Measurements from ENCODE around the gene GSTO1.
A peak's percentile ranks its signal among the peaks of the same experiment; 100 is the strongest.

Gene GSTO1

DNA sequence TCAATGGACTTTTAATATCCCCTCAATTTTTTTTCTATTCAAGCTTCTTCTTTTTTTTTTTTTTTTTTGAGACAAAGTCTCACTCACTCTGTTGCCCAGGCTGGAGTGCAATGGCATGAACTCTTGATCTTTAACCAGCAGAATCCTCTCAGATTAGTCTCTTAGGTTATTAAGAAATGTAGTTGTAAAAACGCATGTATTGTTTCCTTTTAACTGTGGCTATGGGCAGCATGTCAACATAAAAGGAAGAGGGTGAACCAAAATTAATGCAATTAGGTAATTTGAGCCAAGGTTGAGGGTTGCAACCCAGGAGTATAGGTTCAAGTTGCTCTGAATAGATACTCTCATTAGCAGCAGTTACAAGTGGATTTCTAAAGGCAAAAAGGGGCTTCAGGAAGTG, 4.3 kb upstream of the GSTO1 start:
- no peaks in the 10 kb centered on the region for H3K36me3 ChIP-seq (ENCODE audit: control insufficient read depth, insufficient read depth, low read length)
- no peak overlapping the region for H3K4me3 ChIP-seq (ENCODE audit: extremely low read depth, insufficient read depth, low read length, poor library complexity, severe bottlenecking)
- WGBS, 2 experiments (ENCODE audit: insufficient coverage in 2 of 2) = 33 to 100% methylated on average over 1 of the region's 1 CpG
- no peak overlapping the region for H3K27ac ChIP-seq (ENCODE audit: low read depth, low read length, severe bottlenecking)
- peaks cover 4% of the 10 kb centered on the region for H3K9me3 ChIP-seq (ENCODE audit: control insufficient read depth, low read length)
- H3K4me1 ChIP-seq (ENCODE audit: control insufficient read depth, insufficient read depth, low read length, poor library complexity, severe bottlenecking) = peaks cover 11% of the 10 kb centered on the region

DNA sequence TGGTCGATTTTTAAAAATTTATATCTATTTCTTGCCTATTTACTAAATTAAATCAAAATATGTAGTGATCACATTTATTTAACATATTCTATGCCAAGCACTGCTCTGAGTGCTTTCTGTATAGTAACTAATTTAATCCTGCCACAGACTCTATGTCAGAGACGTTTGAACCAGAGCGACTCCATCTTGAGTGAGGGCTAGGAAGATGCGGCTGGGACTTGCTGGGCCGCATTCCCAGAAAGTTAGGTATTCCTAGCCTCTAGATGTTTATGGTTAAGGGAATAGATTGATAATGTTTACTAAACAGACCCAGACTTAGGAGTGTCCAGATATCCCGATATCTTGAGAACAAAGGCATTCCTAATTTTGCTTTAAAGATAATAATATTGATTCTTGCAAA, 3.2 kb upstream of the GSTO1 start:
- Histone ChIP-seq H3K4me3 (ENCODE audit: extremely low read depth, insufficient read depth, low read length, poor library complexity, severe bottlenecking) (no peak overlapping the region), H3K4me1 (ENCODE audit: control insufficient read depth, insufficient read depth, low read length, poor library complexity, severe bottlenecking) (peaks cover 14% of the 10 kb centered on the region), H3K9me3 (ENCODE audit: control insufficient read depth, low read length) (peaks cover 4% of the 10 kb centered on the region), H3K27ac (ENCODE audit: low read depth, low read length, severe bottlenecking) (no peak overlapping the region), H3K36me3 (ENCODE audit: control insufficient read depth, insufficient read depth, low read length) (peaks cover under 1% of the 10 kb centered on the region)
- WGBS, 2 experiments (ENCODE audit: insufficient coverage in 2 of 2) = 92% methylated on average over 4 of the region's 6 CpGs; no CpG with 5 or more reads in 1 of the 2 experiments

DNA sequence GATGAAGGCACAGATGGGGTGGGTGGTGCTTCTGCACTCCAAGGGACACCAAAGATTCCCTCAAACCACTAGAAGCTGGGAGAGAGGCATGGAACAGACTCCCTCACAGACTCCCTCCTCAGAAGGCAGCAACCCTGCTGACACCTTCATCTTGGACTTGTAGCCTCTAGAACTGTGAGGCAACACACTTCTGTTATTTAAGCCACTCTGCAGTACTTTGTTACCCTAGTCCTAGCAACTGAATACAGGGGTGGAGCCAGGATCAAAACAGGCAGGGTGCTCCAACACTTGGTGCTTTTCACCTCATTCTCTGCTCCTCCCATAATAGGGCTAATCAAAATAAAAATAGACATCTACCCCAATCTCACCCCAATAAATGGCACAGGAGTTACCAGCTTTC, 2.3 kb upstream of the GSTO1 start:
- peaks cover 16% of the 10 kb centered on the region for H3K4me1 ChIP-seq (ENCODE audit: control insufficient read depth, insufficient read depth, low read length, poor library complexity, severe bottlenecking)
- no peak overlapping the region for H3K4me3 ChIP-seq (ENCODE audit: extremely low read depth, insufficient read depth, low read length, poor library complexity, severe bottlenecking)
- H3K36me3 ChIP-seq (ENCODE audit: control insufficient read depth, insufficient read depth, low read length) = peaks cover 10% of the 10 kb centered on the region
- H3K9me3 ChIP-seq (ENCODE audit: control insufficient read depth, low read length) = no peaks in the 10 kb centered on the region
- no peak overlapping the region for H3K27ac ChIP-seq (ENCODE audit: low read depth, low read length, severe bottlenecking)

DNA sequence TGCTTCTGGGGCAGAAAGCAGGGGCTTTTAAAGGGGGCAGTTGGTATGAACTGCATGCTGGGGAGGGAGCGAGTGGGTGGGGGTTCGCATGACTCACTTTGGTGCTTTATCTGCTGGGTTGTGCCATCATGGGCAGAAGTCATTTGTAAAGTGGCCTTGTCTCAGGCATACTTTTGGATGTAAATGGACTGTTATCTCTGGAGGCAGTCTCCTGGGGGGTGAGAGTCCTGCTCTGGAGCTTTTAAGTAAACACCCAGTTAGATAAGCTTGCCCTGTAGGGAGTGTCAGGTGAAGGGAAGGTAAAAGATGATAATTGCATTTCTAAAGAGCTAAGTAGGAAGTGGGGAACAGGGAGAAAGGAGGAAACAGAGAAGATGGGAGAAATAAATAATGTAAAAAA, 1.6 kb upstream of the GSTO1 start:
- peaks cover 19% of the 10 kb centered on the region for H3K4me1 ChIP-seq (ENCODE audit: control insufficient read depth, insufficient read depth, low read length, poor library complexity, severe bottlenecking)
- 30% methylated on average over 2 of the region's 2 CpGs; no CpG with 5 or more reads in 1 of the 2 experiments for WGBS, 2 experiments (ENCODE audit: insufficient coverage in 2 of 2)
- H3K36me3 ChIP-seq (ENCODE audit: control insufficient read depth, insufficient read depth, low read length) = peaks cover 16% of the 10 kb centered on the region
- H3K9me3 ChIP-seq (ENCODE audit: control insufficient read depth, low read length) = no peaks in the 10 kb centered on the region
- no peak overlapping the region for H3K4me3 ChIP-seq (ENCODE audit: extremely low read depth, insufficient read depth, low read length, poor library complexity, severe bottlenecking)
- no peak overlapping the region for H3K27ac ChIP-seq (ENCODE audit: low read depth, low read length, severe bottlenecking)

DNA sequence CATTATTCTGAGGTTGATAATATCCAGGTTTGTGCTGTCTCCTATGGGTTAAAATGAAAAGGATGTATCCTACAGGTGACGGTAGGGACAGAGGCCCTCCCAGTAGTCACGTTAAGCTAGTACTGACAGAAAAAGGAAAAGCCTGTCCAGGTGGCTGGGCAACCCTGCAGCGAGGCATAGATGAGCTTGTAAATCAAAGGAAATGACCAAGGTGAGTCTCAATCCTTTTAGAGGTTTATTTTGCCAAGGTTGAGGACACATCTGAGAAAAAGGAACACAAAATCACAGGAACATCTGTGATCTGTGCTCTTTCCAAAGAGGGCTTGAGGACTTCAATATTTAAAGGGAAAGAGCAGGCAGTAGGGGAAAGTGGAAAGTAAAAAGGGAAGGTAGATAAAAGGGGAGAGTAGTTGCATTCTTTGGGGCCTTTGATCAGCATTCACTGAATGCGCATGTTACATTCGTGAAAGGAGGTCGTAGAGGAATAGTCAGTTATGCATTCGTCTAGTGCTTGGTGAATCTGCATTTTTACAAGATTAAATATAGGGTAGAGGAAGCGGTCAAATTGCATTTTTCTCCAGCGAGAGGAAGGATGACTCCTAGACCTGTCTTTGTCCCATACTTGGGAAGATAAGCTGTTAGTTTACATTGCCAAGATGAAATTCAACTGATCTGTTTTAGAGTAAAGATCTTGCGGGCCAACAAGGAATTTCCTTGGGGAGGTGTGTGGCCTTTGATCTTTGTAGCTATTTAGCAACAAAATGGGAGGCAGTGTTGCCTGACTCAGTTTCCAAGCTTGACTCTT, 884 bp upstream of the GSTO1 start:
- Histone ChIP-seq H3K27ac (ENCODE audit: low read depth, low read length, severe bottlenecking) (peak overlapping the region; percentile 48), H3K4me3 (ENCODE audit: extremely low read depth, insufficient read depth, low read length, poor library complexity, severe bottlenecking) (peak overlapping the region; percentile 86), H3K36me3 (ENCODE audit: control insufficient read depth, insufficient read depth, low read length) (peaks cover 23% of the 10 kb centered on the region), H3K9me3 (ENCODE audit: control insufficient read depth, low read length) (no peaks in the 10 kb centered on the region), H3K4me1 (ENCODE audit: control insufficient read depth, insufficient read depth, low read length, poor library complexity, severe bottlenecking) (peaks cover 26% of the 10 kb centered on the region)
- 13 to 23% methylated on average over 9 of the region's 10 CpGs for WGBS, 2 experiments (ENCODE audit: insufficient coverage in 2 of 2)

DNA sequence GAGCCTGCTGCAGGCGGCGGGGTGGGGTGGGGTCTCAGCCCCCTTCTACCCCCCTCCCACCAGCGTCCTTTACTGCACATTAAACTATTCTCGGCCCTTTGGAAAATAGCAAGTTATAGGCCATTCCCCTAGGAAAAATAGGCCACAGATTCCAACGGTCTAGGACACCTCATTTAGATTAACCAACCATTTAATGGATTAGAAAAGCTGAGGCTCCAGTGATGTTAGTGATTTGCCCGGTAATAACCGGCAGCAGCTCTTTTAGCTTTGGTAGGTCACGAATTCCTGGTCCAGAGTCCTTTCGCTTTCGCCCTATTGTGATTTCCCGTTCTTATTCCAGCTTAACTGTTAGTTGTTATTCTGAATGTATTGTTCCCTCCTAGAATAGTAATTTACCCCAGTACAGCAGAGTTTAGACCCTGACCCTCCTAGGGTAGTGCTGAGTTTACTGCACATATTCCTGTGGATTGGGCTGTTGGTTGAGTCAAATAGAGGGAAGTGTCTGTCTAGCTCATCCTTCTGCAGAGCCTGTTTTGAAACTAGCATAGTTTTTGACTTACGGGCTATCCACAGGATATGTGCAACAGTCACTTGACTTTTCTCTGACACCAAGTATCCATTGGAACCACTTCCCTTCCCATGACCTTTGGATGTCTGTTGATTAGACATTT, 754 bp downstream of the GSTO1 start:
- Histone ChIP-seq H3K4me1 (ENCODE audit: control insufficient read depth, insufficient read depth, low read length, poor library complexity, severe bottlenecking) (peaks cover 42% of the 10 kb centered on the region), H3K4me3 (ENCODE audit: extremely low read depth, insufficient read depth, low read length, poor library complexity, severe bottlenecking) (peak overlapping the region; percentile 86), H3K36me3 (ENCODE audit: control insufficient read depth, insufficient read depth, low read length) (peaks cover 34% of the 10 kb centered on the region), H3K9me3 (ENCODE audit: control insufficient read depth, low read length) (no peaks in the 10 kb centered on the region), H3K27ac (ENCODE audit: low read depth, low read length, severe bottlenecking) (peak overlapping the region; percentile 48)
- WGBS, 2 experiments (ENCODE audit: insufficient coverage in 2 of 2) = 0 to 7% methylated on average over 3 to 6 of the region's 12 CpGs

DNA sequence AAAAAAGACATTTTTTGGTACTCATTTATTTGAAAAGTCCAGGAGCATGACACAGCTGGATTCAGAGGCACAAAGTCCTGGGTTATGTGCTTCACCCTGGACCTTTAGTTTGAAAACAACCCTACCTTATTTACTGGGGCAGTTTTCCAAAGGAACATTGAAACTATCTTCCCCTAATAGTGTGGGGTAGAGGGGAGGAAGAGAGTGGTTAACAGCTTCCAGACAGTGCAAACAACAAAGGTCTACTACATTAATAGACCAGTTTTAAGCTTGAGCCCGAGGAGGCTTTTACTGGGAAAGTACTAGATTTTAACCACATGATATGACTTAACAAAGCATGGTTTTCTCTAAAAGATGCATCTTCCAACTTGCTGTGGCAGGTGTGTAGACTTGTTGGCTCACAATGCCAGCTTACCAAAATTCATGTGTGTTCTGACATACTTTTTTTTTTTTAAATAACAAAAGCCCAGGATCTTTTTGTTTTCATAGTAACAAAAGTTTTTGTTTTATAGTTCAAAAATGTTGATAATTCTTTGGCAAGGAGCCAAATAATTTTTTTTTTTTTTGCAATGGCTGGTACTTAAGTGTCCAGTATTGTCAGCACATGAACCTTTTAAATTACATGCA, 1.8 kb downstream of the GSTO1 start:
- H3K4me3 ChIP-seq (ENCODE audit: extremely low read depth, insufficient read depth, low read length, poor library complexity, severe bottlenecking) = peak overlapping the region; percentile 86
- no peaks in the 10 kb centered on the region for H3K9me3 ChIP-seq (ENCODE audit: control insufficient read depth, low read length)
- peak overlapping the region; percentile 46 for H3K27ac ChIP-seq (ENCODE audit: low read depth, low read length, severe bottlenecking)
- no CpG with 5 or more reads among the region's 1 CpG for WGBS, 2 experiments (ENCODE audit: insufficient coverage in 2 of 2)
- peaks cover 39% of the 10 kb centered on the region for H3K36me3 ChIP-seq (ENCODE audit: control insufficient read depth, insufficient read depth, low read length)
- peaks cover 52% of the 10 kb centered on the region for H3K4me1 ChIP-seq (ENCODE audit: control insufficient read depth, insufficient read depth, low read length, poor library complexity, severe bottlenecking)

DNA sequence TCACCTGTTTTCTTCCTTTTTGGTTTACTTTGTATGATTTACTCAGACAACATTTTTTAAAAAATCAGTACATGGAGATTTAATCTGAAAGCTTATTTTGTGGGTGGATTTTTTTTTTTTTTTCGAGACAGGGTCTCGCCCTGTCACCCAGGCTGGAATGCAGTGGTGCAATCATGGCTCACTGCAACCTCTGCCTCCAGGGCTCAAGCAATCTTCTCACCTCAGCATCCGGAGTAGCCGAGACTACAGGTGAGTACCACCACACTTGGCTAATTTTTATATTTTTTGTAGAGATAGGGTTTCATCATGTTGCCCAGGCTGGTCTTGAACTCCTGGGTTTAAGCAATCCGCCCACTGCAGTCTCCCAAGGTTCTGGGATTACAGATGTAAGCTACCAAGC, 2.5 kb downstream of the GSTO1 start:
- Histone ChIP-seq H3K27ac (ENCODE audit: low read depth, low read length, severe bottlenecking) (no peak overlapping the region), H3K4me3 (ENCODE audit: extremely low read depth, insufficient read depth, low read length, poor library complexity, severe bottlenecking) (no peak overlapping the region), H3K9me3 (ENCODE audit: control insufficient read depth, low read length) (no peaks in the 10 kb centered on the region), H3K36me3 (ENCODE audit: control insufficient read depth, insufficient read depth, low read length) (peaks cover 47% of the 10 kb centered on the region), H3K4me1 (ENCODE audit: control insufficient read depth, insufficient read depth, low read length, poor library complexity, severe bottlenecking) (peaks cover 60% of the 10 kb centered on the region)
- WGBS, 2 experiments (ENCODE audit: insufficient coverage in 2 of 2) = 100% methylated on average over 2 of the region's 5 CpGs; no CpG with 5 or more reads in 1 of the 2 experiments

DNA sequence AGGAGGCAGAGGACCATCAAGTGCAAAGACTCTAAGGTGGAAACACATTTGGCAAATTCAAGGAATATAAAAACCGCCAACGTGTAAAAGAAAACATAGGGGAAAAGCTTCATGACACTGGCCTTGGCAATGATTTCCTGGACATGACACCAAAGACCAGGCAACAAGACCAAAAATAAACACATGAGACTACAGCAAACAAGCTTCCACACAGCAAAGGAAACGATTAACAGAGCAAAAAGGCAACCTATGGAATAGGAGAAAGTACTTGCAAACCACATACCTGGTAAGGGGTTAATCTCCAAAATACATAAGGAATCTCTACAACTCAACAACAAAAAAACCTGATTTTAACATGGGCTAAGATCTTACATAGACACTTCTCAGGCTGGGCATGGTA, 3.5 kb downstream of the GSTO1 start:
- 81 to 100% methylated on average over 2 of the region's 3 CpGs for WGBS, 2 experiments (ENCODE audit: insufficient coverage in 2 of 2)
- Histone ChIP-seq H3K36me3 (ENCODE audit: control insufficient read depth, insufficient read depth, low read length) (peaks cover 57% of the 10 kb centered on the region), H3K4me1 (ENCODE audit: control insufficient read depth, insufficient read depth, low read length, poor library complexity, severe bottlenecking) (peaks cover 55% of the 10 kb centered on the region), H3K4me3 (ENCODE audit: extremely low read depth, insufficient read depth, low read length, poor library complexity, severe bottlenecking) (no peak overlapping the region), H3K27ac (ENCODE audit: low read depth, low read length, severe bottlenecking) (no peak overlapping the region), H3K9me3 (ENCODE audit: control insufficient read depth, low read length) (no peaks in the 10 kb centered on the region)

DNA sequence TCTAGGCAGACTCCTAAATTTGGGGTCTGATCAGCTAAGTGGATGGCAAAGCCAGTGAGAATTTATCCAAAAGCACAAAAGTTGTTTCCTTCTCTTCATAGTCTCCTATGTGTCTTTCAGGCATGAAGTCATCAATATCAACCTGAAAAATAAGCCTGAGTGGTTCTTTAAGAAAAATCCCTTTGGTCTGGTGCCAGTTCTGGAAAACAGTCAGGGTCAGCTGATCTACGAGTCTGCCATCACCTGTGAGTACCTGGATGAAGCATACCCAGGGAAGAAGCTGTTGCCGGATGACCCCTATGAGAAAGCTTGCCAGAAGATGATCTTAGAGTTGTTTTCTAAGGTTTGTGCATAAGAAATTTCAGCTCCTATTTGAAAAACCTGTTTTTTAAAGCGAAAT, 4.8 kb downstream of the GSTO1 start:
- WGBS, 2 experiments (ENCODE audit: insufficient coverage in 2 of 2) = 100% methylated on average over 2 of the region's 3 CpGs

More for the DNA sequence above, 4.8 kb downstream of the GSTO1 start:
- Histone ChIP-seq H3K36me3 (ENCODE audit: control insufficient read depth, insufficient read depth, low read length) (peaks cover 62% of the 10 kb centered on the region), H3K4me1 (ENCODE audit: control insufficient read depth, insufficient read depth, low read length, poor library complexity, severe bottlenecking) (peaks cover 50% of the 10 kb centered on the region), H3K4me3 (ENCODE audit: extremely low read depth, insufficient read depth, low read length, poor library complexity, severe bottlenecking) (no peak overlapping the region), H3K27ac (ENCODE audit: low read depth, low read length, severe bottlenecking) (peak overlapping the region; percentile 72), H3K9me3 (ENCODE audit: control insufficient read depth, low read length) (no peaks in the 10 kb centered on the region)
